Islet precursor cell (in vitro differentiated cells): Measurements from ENCODE around the gene LILRB3.
A peak's percentile ranks its signal among the peaks of the same experiment; 100 is the strongest.
"Not testable (repeated sequence)": the region's sequence is repeated elsewhere in the genome, so short reads cannot be mapped to it uniquely, and the experiment has no call there.

ENCODE experiments used
- DNase-seq: peaks from one replicate; pipeline ENCODE4 v3.0.0-alpha.2; 2018

The LILRB3 gene

DNA sequence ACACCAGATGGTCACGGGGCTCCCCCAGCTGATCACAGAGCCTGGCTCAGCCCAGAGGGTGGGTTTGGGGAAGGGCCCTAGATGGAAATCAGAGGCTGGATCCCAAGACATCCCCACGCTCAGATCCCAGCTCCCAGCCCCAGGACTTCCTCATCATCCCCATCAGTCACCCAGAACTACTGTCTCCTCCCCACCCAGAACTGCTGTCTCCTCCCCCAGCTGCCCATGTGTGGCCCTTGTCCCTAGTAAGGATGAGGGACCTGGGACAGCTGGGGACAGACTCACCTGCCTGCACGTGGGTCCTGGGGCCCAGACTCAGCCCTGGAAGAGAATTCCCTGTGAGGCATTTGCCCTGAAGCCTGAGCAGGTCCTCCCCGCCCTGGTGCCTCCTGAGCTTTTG is 19.4 kb upstream of the LILRB3 start:
- peak; percentile 42 for DNase-seq

DNA sequence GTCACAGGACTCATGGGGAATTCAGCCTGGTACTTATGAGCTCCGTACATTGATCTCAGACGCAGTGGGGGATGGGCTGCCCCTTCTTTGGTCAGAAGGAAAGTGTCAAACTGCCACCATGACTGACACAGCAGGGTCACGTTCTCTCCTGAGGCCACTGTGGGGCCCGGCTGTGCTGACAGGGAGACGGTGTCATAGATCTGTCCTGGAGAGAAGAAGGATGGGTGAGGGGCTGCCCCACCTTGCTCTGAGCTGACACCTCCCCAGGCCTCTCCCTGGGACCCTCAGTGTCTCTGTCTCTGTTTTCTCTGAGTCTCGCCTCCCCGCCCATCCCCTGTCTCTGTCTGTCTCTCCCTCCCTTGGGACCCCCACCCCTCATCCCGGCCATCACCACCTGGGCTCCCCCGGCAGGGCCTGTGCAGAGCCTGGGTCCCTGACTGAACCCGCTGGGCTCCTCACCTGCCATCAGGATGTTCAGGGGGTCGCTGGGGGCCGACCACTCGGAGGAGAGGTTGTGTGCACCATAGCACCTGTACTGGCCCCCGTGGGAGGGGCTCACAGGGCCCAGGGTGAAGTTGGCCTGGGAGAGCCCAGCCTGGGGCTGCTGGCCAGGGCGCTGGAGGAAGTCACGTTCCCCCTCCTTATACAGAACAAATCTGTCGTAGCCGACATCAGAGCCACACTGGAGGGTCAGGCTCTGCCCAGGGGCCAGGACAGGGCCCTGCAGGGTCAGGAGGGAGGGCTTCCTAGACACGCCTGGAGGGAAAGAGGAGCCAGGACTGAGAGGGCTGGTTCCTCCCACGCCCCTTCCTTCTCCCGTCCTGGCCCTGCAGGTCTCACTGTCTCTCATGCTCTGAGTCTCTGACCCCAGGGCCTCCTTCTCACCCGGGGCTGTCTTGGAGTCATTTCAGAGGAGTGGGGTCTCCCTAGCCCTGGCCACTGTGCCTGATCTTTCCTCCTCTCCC is 17.8 kb upstream of the LILRB3 start:
- DNase-seq, result peak; percentile 44

- DNase-seq, result peak; percentile 54
Observed at GRCh38 chr19:54239491-54240371, 16.9 kb upstream of the LILRB3 start.

DNA sequence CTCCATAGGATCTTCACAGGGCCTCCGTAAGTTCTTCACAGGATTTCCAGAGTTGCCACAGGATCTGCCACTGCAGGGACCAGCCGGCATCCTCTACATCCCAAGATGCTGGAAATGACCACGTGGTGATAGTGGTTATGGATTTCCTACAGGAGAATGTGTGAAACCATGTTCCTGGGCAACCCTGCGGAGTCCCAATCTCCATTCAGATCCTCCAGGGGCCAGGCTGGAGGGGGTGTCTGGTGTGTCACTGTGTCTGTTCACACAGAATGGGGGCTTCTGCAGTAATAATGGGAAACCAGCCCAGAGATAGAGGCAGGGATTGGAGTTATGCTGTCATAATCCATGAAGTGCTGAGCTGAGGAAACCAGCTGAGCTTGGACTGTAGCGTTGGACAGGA is 11.1 kb upstream of the LILRB3 start:
- no peak for DNase-seq

DNA sequence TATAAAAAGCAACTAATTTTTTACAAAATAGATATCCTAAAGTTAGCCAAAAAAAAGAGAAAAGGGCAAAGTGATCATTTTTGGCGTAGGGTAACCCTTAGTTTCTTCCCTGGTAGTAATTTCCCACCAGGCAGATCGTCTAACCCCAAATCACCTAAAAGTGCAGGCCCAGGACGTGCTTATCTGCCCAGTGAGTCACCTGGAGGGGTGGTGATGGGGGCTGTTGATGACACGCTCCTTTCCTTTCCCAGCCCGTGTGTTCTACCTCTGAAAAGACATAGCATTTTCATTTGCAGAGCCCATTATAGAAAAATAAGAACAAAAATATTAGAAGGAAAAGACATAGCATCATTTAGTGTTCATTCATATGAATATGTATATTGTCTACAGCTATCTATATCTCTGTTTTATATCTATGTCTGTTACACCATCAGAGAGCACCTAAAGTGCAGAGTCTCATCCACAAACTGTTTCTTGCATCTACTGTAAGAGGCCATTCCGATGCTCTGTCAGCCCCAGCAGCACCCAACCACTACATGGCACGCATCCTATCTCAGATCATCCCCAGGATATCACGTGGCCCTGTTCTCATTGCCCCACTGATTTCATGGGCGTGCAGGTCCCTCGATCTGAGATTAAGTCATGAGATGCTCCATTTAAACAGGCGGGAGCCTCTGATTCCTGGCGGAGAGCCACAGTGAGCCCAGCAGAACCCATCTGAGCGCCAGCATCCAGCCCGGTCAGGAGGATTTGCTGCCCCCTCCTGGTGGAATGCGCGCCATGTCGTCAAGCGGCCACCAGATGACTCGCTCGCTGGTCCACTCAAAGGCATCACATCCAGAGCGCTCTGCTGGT is 8.5 kb upstream of the LILRB3 start:
- peak; percentile 95 for DNase-seq

DNA sequence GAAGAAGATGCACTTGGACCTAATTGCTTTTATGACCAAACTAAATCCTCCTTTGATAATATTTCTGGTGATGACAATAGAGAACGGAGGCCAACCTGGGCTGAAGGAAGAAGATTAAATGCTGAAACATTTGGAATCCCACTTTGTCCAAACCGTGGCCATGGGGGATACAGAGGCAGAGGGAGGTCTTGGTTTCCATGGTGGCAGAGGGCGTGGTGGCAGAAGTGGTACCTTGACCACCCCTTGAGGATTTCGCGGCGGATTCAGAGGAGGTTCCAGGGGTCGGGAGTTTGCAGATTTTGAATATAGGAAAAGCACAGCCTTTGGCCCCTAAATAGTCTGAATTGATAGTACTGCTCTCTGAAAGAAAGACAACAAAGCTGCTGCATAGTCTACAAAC is 7.2 kb upstream of the LILRB3 start:
- DNase-seq, result no peak

- DNase-seq, result no peak
Observed at GRCh38 chr19:54229146-54229545, 6.3 kb upstream of the LILRB3 start.

DNA sequence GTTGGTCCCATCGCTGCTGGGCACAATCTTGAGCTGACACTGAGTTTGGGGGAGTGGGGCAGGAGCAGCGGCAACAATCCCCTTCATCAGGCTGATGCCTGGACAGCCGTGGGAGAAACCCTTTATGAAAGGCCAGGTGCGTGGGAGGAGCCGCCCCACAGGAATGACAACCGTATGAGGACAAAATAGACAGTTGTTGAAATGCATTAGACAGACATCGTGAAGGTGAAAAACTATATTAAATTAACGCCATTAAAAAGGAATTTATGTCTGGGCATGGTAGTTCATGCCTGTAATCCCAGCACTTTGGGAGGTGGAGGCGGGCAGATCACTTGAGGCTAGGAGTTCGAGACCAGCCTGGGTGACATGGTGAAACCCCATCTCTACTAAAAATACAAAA is 1.8 kb upstream of the LILRB3 start:
- not testable (repeated sequence) for DNase-seq

DNA sequence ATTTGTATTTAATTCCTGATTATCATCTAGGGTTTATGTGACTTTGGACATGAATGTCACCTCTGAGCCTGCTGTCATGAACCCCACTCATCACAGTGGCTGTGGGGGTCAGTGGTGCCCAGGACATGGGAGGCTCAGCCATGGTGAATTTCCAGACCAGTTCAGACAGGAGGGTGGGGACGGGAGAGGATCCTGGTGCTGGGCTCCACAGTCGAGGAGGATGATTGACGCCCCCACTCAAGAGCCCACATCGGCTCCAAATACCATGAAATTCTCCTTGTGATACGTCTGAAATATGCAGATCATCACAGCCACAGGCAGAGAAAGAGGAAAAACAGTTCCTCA is 1.1 kb upstream of the LILRB3 start:
- DNase-seq, result not testable (repeated sequence)

- not testable (repeated sequence) for DNase-seq
Observed at GRCh38 chr19:54223277-54223936, 600 bp upstream of the LILRB3 start.

DNA sequence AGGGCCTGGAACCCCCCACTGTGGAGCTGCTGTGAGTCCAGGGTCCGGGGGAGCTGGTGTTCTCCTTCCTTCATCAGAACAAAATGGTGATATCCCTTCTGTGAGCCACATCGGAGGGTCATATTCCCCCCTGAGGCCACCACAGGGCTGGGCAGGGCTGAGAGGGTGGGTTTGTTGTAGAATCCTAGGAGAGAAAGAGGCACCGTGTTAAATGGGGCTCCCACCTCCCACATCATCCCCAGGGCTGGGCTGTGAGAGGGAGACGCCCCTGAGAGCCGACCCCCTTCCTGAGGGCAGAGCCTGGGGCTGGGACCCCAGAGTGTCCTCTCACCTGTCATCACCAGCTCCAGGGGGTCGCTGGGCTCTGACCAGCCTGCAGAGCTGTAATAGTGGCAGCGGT is 860 bp downstream of the LILRB3 start:
- not testable (repeated sequence) for DNase-seq

- not testable (repeated sequence) for DNase-seq
Observed at GRCh38 chr19:54219702-54220101, 3.1 kb downstream of the LILRB3 start.

DNA sequence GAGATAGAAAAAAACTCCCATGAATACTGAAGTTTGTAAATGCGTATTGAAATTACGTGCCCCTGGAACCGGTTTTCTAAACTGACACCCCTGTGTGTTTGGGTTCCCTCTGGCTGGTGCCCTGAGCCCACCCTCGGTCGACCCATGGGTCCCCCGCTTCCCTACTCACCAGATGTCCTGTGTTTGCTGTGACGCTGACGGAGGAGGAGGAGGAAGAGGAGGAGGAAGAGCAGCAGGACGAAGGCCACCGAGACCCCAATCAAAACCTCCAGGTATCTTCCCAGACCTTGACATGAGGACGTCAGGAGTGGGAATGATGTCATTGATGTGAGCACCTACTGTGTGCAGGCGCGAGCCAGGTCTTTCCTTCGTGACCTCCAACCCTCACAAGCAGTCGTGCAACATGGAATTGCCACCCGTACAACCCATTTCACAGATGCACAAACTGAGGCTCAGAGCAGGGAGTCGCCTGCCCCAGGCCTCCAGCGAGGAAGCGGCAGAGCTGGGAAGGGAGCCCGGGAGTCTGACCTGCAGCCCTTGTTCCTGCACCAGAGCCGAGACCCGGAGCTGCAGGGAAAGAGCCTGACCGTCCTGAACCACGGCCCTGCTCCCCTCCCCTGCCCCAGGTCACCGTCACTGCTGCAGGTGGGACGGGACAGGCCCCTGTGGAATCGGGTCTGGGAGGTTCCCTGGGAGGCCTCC is 3.7 kb downstream of the LILRB3 start:
- DNase-seq, result no peak

- no peak for DNase-seq
Observed at GRCh38 chr19:54218259-54218658, 4.5 kb downstream of the LILRB3 start.

DNA sequence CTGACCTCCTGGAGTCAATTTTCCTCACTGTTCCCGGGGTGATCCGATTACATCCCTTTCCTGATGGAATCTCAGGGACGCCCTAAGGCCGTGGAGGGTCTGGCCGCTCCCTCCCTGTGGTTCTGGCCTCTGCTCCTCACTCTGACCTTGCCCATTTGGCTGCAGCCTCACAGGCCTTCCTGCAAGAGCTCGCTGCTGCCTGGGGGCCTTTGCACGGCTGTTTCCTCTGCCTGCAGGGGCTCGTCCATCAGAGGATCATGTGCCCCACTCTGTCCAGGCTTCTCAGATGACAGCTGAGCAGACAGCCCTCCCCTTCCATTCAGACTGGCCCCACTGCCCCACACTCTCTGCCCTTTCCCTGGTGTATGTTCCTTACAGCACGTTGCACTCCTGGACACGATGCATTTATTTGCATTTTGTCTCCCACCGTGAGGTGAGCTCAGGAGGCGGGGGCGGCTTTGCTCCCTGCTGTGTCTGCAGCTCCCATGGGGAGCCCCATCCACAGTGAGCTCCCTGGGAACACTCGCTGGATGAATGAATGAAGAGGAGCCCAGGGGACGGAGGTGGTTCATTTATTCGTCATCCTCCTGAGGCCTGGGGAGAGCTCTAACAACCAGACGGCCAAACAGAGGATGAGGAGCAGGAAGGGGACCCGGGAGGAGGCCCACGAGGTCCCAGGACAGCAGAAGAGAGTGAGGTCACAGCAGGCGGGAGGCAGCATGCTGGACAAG is 5.1 kb downstream of the LILRB3 start:
- peak; percentile 86 for DNase-seq

DNA sequence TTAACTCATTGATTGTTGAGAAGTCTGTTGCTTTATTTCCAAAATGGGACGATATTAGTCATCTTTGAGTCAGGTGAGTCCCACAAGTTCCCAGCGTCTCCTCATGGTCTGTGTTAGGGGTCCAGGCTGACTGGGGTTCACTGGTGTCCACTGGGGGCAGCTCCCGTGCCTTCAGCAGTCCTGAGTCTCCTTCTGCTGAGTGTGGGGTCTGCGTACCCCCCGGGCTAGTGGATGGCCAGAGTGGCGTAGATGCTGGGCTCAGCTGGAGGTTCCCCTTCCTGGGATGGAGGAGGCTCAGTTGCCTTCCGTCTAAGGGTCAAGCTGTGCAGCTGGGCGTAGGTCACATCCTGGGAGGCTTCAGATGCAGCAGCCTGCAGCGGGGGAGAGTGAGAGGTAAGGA is 5.9 kb downstream of the LILRB3 start:
- DNase-seq, result no peak

- DNase-seq, result not testable (repeated sequence)
Observed at GRCh38 chr19:54214734-54215133, 8.1 kb downstream of the LILRB3 start.

GRCh38 chr19:54214217-54214616 is 8.6 kb downstream of the LILRB3 start:
- not testable (repeated sequence) for DNase-seq

DNA sequence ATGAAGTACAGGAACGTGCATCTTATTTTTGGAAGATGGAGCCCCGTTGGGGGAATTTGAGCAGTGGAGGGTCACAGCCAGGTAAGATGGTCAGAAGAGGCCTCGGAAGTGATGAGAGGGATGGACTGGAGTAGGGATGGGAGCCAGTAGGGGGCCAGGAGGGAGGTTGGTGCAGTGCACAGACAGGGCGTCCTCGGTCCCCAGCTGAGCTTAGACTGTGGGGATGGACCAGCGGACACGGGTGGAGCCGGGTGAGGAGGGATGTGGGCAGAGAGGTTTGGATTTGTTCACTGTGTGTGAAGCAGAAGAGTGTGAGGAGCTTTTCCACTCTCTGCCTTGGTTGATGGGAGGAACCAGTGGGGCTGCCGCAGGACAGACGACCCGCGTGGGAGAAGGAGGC is 11.6 kb downstream of the LILRB3 start:
- no peak for DNase-seq

DNA sequence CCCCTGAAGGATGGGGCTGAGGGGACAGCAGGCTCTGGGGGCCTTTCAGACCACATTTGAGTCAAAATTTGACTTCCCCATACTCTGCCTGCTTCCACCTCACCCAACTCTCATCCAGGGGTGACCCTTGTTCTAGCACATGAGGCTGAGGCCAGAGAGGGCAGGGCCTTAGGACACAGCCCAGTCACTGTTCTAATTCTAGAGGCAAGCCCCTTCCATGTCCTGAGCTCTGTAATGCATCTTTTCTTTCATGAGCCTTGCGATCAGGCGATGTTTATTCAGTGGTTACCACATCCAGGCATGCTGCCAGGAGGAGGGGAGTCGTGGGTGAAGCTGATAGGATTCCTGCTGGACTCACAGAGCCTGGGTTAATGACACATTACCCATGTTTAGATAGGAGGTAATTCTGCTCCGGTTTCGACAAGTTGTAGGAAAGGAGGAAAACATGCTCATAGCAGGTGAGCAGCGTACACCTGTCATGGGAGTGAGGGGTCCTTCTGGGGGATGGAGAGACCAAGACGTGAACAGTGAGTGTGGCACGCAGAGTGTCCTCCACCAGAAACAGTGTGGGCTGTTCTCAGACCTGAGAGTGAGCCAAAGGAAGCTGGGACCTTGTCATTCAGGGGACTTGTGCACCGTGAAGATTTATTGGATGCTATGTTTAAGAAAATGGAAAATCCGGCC is 12.9 kb downstream of the LILRB3 start:
- DNase-seq, result no peak
